PC-3 (cell line): ENCODE data around the gene GDPD3. TPM values are rescaled to one million over a fixed set of nuclear protein-coding genes. Genes with fewer than 3 reads are reported as not detected.

ENCODE experiments used
- ATAC-seq: fragments of 200-7000 bp; cut with Tn5 transposase; 2 replicates; pipeline ENCODE4 v1.9.1; 2020; ENCODE audit warnings: mild to moderate bottlenecking, moderate library complexity
- BruUV-seq: library from RNA; stranded (reverse); fragments of 400-500 nt; replicated peaks from 2 replicates; lab custom pipeline; 2021; lab: Mats Ljungman, UMichigan
- CTCF ChIA-PET: fragments of 300-600 bp; sonication (Branson Sonifier 250); formaldehyde crosslinking; loops from one replicate; lab custom pipeline; 2022; ENCODE audit warnings: antibody characterized with exemption; lab: Charles Lee
- POLR2A ChIA-PET: fragments of 300-600 bp; sonication (Branson Sonifier 250); formaldehyde crosslinking; loops from one replicate; lab custom pipeline; 2022; ENCODE audit warnings: antibody characterized with exemption; ENCODE audit not compliant: unreplicated experiment; lab: Charles Lee
- DNase-seq: peaks from one replicate; pipeline ENCODE4 v3.0.0-alpha.2; 2015
- H2AFZ ChIP-seq: fragments of 300-600 bp; sonication (generic); 2 replicates; pipeline ENCODE4 v1.6.0; 2016; ENCODE audit warnings: antibody characterized with exemption, low read length
- H3F3A ChIP-seq: fragments of 300-600 bp; sonication (generic); one replicate; pipeline ENCODE4 v1.6.0; 2017; ENCODE audit warnings: antibody characterized with exemption, low read length, control low read depth, mild to moderate bottlenecking; ENCODE audit not compliant: unreplicated experiment
- H3K27ac ChIP-seq: fragments of 300-600 bp; sonication (generic); 2 replicates; pipeline ENCODE4 v1.5.1; 2016; ENCODE audit warnings: mild to moderate bottlenecking, low read length
- H3K27me3 ChIP-seq: fragments of 300-600 bp; sonication (generic); 2 replicates; pipeline ENCODE4 v1.6.1; 2016; ENCODE audit warnings: low read length, mixed read lengths
- H3K36me3 ChIP-seq: fragments of 300-600 bp; sonication (generic); 2 replicates; pipeline ENCODE4 v1.6.1; 2016; ENCODE audit warnings: low read depth, mixed run types, low read length, mixed read lengths
- H3K4me1 ChIP-seq: fragments of 300-600 bp; sonication (generic); 2 replicates; pipeline ENCODE4 v1.5.1; 2016; ENCODE audit warnings: low read length; ENCODE audit not compliant: insufficient read depth
- H3K4me2 ChIP-seq: fragments of 300-600 bp; sonication (generic); 2 replicates; pipeline ENCODE4 v1.6.0; 2016; ENCODE audit warnings: low read length
- H3K4me3 ChIP-seq: fragments of 300-600 bp; sonication (generic); 2 replicates; pipeline ENCODE4 v1.5.1; 2016; ENCODE audit warnings: mild to moderate bottlenecking, low read length, mixed read lengths
- H3K79me2 ChIP-seq: fragments of 300-600 bp; sonication (generic); 2 replicates; pipeline ENCODE4 v1.6.1; 2017; ENCODE audit warnings: low read length, mixed read lengths
- H3K9ac ChIP-seq: fragments of 300-600 bp; sonication (generic); 2 replicates; pipeline ENCODE4 v1.6.0; 2016; ENCODE audit warnings: mild to moderate bottlenecking, low read length
- H3K9me2 ChIP-seq: fragments of 300-600 bp; sonication (generic); replicated peaks from 2 replicates; pipeline ENCODE4 v1.6.1; 2016; ENCODE audit warnings: mixed run types, low read length, mixed read lengths
- H3K9me3 ChIP-seq: fragments of 300-600 bp; sonication (generic); 2 replicates; pipeline ENCODE4 v1.6.1; 2016; ENCODE audit warnings: low read length, mixed read lengths
- H4K20me1 ChIP-seq: fragments of 300-600 bp; sonication (generic); 2 replicates; pipeline ENCODE4 v1.6.1; 2016; ENCODE audit warnings: low read length, mixed read lengths
- CTCF ChIP-seq: fragments of 300-600 bp; sonication (generic); conservative IDR thresholded peaks from 2 replicates; pipeline ENCODE4 v1.5.1; 2017; ENCODE audit warnings: antibody characterized with exemption, low read depth, mild to moderate bottlenecking, low read length
- EZH2 ChIP-seq: fragments of 300-600 bp; sonication (generic); IDR thresholded peaks from one replicate; pipeline ENCODE4 v1.6.1; 2017; ENCODE audit warnings: antibody characterized with exemption, mild to moderate bottlenecking, low read length; ENCODE audit not compliant: unreplicated experiment
- EZH2phosphoT487 ChIP-seq: fragments of 300-600 bp; sonication (generic); IDR thresholded peaks from 2 replicates; pipeline ENCODE4 v1.6.1; 2018; ENCODE audit warnings: mild to moderate bottlenecking, antibody characterized with exemption, low read length, borderline replicate concordance
- intact Hi-C: fragments of 100-400 bp; cut with micrococcal nuclease; formaldehyde crosslinking; loops from 2 replicates; pipeline ENCODE4 v1.9.0; 2023
- total RNA-seq: library from RNA; depleted of rRNA; stranded (reverse); fragments of >200 nt; gene quantifications from 2 replicates; pipeline ENCODE4 v1.2.3, GENCODE V29; 2014

Gene GDPD3
- total RNA-seq, 1 experiment from 2014 or later = 3.4 TPM

GRCh38 chr16:30084816-30085159 lies 28.5 kb downstream of the GDPD3 start:
- H2AFZ ChIP-seq = no peak overlapping the region
- POLR2A ChIA-PET = no interaction called here
- intact Hi-C loops = no loop called here
- no peak for DNase-seq
- peaks cover 5% of the 10 kb centered on the region; the same call in 1 of the 2 replicates for H3K36me3 ChIP-seq
- no TSS peak for BruUV-seq
- CTCF ChIA-PET = no interaction called here
- no peaks in the 10 kb centered on the region for H3K27me3 ChIP-seq
- TF ChIP-seq EZH2phosphoT487 = no peak
- no peak for TF ChIP-seq CTCF
- TF ChIP-seq EZH2 = no peak
- H3K79me2 ChIP-seq = peaks cover 3% of the 10 kb centered on the region
- no peaks in the 10 kb centered on the region for H3K9me3 ChIP-seq
- H3K27ac ChIP-seq = no peak overlapping the region
- peaks cover 6% of the 10 kb centered on the region for H3K4me1 ChIP-seq
- no peak overlapping the region for H3K4me2 ChIP-seq
- H3K4me3 ChIP-seq = no peak overlapping the region
- H4K20me1 ChIP-seq = no peaks in the 10 kb centered on the region
- no peaks in the 10 kb centered on the region for H3F3A ChIP-seq
- no peaks in the 10 kb centered on the region for H3K9me2 ChIP-seq
- H3K9ac ChIP-seq = no peak overlapping the region
- no peak for ATAC-seq

GRCh38 chr16:30084096-30084815 lies 29.1 kb downstream of the GDPD3 start:
- Histone ChIP-seq H3K9ac (no peak overlapping the region), H3K4me1 (peaks cover 2% of the 10 kb centered on the region), H3K79me2 (peaks cover 9% of the 10 kb centered on the region), H3K36me3 (peaks cover 8% of the 10 kb centered on the region; the same call in 1 of the 2 replicates), H3K27ac (no peak overlapping the region), H3F3A (no peaks in the 10 kb centered on the region), H4K20me1 (no peaks in the 10 kb centered on the region), H3K9me2 (no peaks in the 10 kb centered on the region), H3K9me3 (no peaks in the 10 kb centered on the region), H3K27me3 (no peaks in the 10 kb centered on the region), H3K4me2 (no peak overlapping the region), H2AFZ (no peak overlapping the region), H3K4me3 (no peak overlapping the region)
- CTCF ChIA-PET = no interaction called here
- DNase-seq (no peak), ATAC-seq (no peak)
- BruUV-seq = no TSS peak
- TF ChIP-seq EZH2 (no peak), EZH2phosphoT487 (no peak), CTCF (no peak)
- POLR2A ChIA-PET = no interaction called here
- intact Hi-C loops = no loop called here

GRCh38 chr16:30083216-30084055 lies 29.9 kb downstream of the GDPD3 start:
- Histone ChIP-seq H3K9me2 (no peaks in the 10 kb centered on the region), H3K9me3 (no peaks in the 10 kb centered on the region), H4K20me1 (no peaks in the 10 kb centered on the region), H3K4me2 (no peak overlapping the region), H3K79me2 (peaks cover 17% of the 10 kb centered on the region), H3K4me1 (no peaks in the 10 kb centered on the region), H2AFZ (no peak overlapping the region), H3K27ac (no peak overlapping the region), H3K36me3 (peaks cover 10% of the 10 kb centered on the region; the same call in 1 of the 2 replicates), H3K9ac (no peak overlapping the region), H3F3A (no peaks in the 10 kb centered on the region), H3K27me3 (no peaks in the 10 kb centered on the region), H3K4me3 (no peak overlapping the region)
- ATAC-seq (no peak), DNase-seq (no peak)
- CTCF ChIA-PET = no interaction called here
- intact Hi-C loops = no loop called here
- no TSS peak for BruUV-seq
- no peak for TF ChIP-seq EZH2
- TF ChIP-seq CTCF = no peak
- no peak for TF ChIP-seq EZH2phosphoT487
- POLR2A ChIA-PET = no interaction called here
